Astrocyte of the cerebellum (primary cell): ENCODE results near the gene TIE1.

ENCODE experiments used
- DNase-seq: peaks from one replicate; pipeline ENCODE4 v3.0.0-alpha.2; 2011; ENCODE audit warnings: low read depth
- H3K4me3 ChIP-seq: 2 replicates; pipeline ENCODE4 v1.5.1; 2011; ENCODE audit warnings: mild to moderate bottlenecking, low read depth, low read length, moderate library complexity
- CTCF ChIP-seq: IDR thresholded peaks from 2 replicates; pipeline ENCODE4 v1.5.1; 2012; ENCODE audit warnings: low read length, low read depth, moderate library complexity, mild to moderate bottlenecking; ENCODE audit errors: missing control alignments
- in situ Hi-C: cut with HindIII; loops from 2 replicates; pipeline ENCODE4 v1.10.0; 2017; ENCODE audit warnings: low sequenced_read_pairs

TIE1 gene

DNA sequence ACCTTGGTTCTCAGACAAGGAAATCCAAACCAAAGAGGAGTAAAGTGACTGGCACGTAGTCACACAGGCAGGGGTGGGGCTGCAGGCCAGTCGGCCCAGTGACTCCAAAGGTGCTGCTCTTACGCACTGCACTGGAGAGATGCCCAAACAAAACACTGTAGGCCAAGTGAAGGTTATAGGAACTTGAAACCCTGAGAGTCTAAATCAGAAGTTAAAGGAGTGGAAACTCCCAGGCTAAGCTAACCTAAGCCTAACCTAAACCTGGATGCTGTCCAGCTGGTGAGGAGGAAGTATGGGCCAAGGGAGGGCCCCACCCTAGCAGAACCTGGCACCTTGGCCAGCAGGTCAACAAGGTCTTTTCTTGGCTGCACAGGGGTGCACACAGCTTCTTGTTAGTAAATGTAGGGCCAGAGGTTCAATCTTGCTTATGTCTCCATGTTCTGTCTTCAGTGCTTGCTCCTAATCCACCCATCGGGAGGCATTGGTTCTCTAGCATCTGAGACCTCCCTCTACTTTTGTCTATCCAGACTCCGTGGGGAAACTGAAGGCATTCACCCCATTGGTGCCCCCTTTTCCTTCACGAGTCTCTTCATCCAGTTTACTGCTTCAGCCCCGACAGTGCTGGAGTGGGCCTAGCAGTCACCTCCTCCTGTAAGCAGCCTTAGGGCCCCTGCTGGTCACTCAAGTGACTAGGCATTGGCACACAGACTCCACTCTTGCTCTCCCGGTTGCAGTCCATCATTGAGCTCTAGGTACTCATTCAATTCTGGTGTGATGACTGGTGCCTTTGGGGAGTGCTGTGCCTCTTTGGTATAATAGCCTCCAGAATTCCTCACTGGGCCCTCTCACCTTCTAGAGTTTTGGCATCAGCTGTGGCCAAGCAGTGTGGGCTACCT lies 43.9 kb upstream of the TIE1 start:
- DNase-seq, result no peak
- in situ Hi-C loops, result no loop called here
- TF ChIP-seq CTCF, result no peak
- no peak overlapping the region for H3K4me3 ChIP-seq

DNA sequence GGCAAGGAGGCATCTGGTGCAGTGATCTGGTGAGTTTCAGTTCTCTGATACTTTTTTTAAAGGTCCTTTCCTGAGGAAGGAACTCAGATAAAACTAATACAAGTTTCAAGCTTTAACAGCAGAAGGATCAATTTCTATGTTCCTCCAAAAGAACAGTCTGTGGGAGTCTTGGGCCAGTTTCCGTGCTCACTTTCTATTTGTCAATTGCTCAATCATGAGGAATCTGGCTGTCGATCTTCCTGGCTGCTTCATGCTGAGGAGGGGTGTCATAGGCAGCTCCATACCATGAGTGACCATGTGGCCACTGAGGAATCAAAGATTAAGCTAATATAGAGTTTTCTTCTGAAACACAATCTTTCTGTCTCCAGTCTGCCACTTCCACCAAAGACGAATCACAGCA lies 42.4 kb upstream of the TIE1 start:
- no peak for TF ChIP-seq CTCF
- DNase-seq, result no peak
- in situ Hi-C loops, result no loop called here
- no peak overlapping the region for H3K4me3 ChIP-seq

DNA sequence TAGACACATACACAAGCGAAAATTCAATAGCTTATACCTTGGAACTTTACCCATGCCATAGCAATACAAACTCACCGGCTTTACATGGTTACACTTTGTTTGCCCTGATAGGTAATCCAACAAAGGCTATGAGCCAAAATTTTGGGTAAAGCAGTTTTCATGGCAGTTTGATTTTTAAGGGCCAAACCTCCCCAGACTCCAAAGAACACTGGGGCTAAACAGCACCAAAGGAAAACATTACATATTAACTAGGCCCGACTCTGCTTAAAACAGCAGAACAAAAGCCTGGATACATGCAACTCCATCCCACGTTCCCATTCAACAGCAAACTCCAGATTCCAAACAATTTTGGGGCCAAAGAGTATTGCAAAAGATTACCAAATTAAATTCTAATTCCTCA lies 35.4 kb upstream of the TIE1 start:
- no peak overlapping the region for H3K4me3 ChIP-seq
- TF ChIP-seq CTCF, result no peak
- in situ Hi-C loops, result no loop called here
- DNase-seq, result no peak

GRCh38 chr1:43266881-43267280 lies 33.9 kb upstream of the TIE1 start:
- no peak for DNase-seq
- no peak for TF ChIP-seq CTCF
- no peak overlapping the region for H3K4me3 ChIP-seq
- in situ Hi-C loops, result no loop called here

DNA sequence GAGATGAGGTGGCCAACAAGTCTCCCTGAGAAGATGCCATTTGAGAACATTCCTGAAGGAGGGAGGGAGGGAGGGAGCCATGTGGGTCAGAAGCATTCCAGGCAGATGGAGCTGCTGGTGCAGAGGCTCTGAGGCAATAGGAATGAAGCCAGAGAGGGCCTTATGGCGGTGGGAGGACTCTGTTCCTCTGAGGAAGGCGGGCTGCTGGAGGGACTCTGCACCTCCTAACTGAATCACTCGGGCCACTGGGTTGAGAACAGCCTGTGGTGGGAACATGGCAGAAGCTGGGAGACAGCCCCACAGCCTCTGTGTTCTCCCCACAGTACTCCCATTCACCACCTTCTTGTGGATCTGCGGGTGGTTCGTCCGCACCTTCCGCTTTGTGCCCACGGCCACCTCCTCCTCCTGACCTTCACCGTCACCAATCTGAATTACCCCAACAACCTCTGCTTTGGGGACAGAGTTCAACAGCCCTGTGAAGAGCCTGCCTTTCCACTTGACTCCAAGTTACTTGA lies 33.4 kb upstream of the TIE1 start:
- DNase-seq, result peak; percentile 8
- no peak for TF ChIP-seq CTCF
- no peak overlapping the region for H3K4me3 ChIP-seq
- in situ Hi-C loops, result no loop called here

GRCh38 chr1:43267818-43268425 lies 32.9 kb upstream of the TIE1 start:
- no peak for TF ChIP-seq CTCF
- DNase-seq, result no peak
- no peak overlapping the region for H3K4me3 ChIP-seq
- in situ Hi-C loops, result no loop called here
